ENCODE data around the gene IL9.

- TF ChIP-seq CEBPB (IDR thresholded peaks at IDR 0.05; ENCODE audit: low read depth, low read length), result no peak
- TF ChIP-seq CTCF (conservative IDR thresholded peaks at IDR 0.05; ENCODE audit: low read depth, low read length), result no peak
- no peak for TF ChIP-seq MAFK (IDR thresholded peaks at IDR 0.05; ENCODE audit: low read depth, low read length)
- TF ChIP-seq MXI1 (IDR thresholded peaks at IDR 0.05; ENCODE audit: borderline replicate concordance, low read depth, low read length), result no peak
- TF ChIP-seq, protein P1, sequence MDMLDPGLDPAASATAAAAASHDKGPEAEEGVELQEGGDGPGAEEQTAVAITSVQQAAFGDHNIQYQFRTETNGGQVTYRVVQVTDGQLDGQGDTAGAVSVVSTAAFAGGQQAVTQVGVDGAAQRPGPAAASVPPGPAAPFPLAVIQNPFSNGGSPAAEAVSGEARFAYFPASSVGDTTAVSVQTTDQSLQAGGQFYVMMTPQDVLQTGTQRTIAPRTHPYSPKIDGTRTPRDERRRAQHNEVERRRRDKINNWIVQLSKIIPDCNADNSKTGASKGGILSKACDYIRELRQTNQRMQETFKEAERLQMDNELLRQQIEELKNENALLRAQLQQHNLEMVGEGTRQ (IDR thresholded peaks at IDR 0.05; ENCODE audit: low read depth, low read length), result no peak
- TF ChIP-seq RFX5 (IDR thresholded peaks at IDR 0.05; ENCODE audit: low read depth, low read length), result no peak
- TF ChIP-seq BHLHE40 (IDR thresholded peaks at IDR 0.05; ENCODE audit: low read depth, low read length), result no peak
- TF ChIP-seq SMC3 (IDR thresholded peaks at IDR 0.05; ENCODE audit: low read depth, low read length), result no peak
Measured at GRCh38 chr5:135905144-135905543, 9.5 kb upstream of the IL9 start.

All from IMR-90 (cell line).